ENCODE measurements around the gene CRAMP1. TPM values are rescaled to one million over a fixed set of nuclear protein-coding genes. Genes with fewer than 3 reads are reported as not detected.

The CRAMP1 gene
- total RNA-seq, 4 donors from 2014 or later = 5.2 to 9.9 (median 8.0) TPM

- intact Hi-C loops (cut with DNase I) = no loop called here
- 90 to 100% methylated on average over 1 of the region's 1 CpG for WGBS, 2 donors
- peaks cover 24 to 83% (median 37%) of the 10 kb centered on the region in 3 donors for H3K36me3 ChIP-seq
- TF ChIP-seq POLR2A (IDR thresholded peaks at IDR 0.05) = no peak
- no peak for TF ChIP-seq CTCF (IDR thresholded peaks at IDR 0.05)
- no peaks in the 10 kb centered on the region for H3K9me3 ChIP-seq
- DNase-seq = no peak
- no peak overlapping the region for H3K4me3 ChIP-seq
- H3K4me1 ChIP-seq = peaks cover 7 to 28% (median 14%) of the 10 kb centered on the region in 3 donors
- no peak overlapping the region for H3K27ac ChIP-seq
- no peaks in the 10 kb centered on the region for H3K27me3 ChIP-seq
Measured at GRCh38 chr16:1651974-1652312, 39.8 kb downstream of the CRAMP1 start.

- TF ChIP-seq POLR2A (IDR thresholded peaks at IDR 0.05) = no peak
- TF ChIP-seq CTCF (IDR thresholded peaks at IDR 0.05) = no peak
- no peaks in the 10 kb centered on the region for H3K9me3 ChIP-seq
- peaks cover 7 to 23% (median 14%) of the 10 kb centered on the region in 3 donors for H3K4me1 ChIP-seq
- WGBS, 2 donors = 87 to 92% methylated on average over 3 to 11 of the region's 15 CpGs
- H3K4me3 ChIP-seq = no peak overlapping the region
- intact Hi-C loops (cut with DNase I) = no loop called here
- DNase-seq = no peak
- H3K36me3 ChIP-seq = peaks cover 30 to 83% (median 42%) of the 10 kb centered on the region in 3 donors
- H3K27me3 ChIP-seq = no peaks in the 10 kb centered on the region
- no peak overlapping the region for H3K27ac ChIP-seq
Measured at GRCh38 chr16:1653023-1653422, 40.9 kb downstream of the CRAMP1 start.

DNA sequence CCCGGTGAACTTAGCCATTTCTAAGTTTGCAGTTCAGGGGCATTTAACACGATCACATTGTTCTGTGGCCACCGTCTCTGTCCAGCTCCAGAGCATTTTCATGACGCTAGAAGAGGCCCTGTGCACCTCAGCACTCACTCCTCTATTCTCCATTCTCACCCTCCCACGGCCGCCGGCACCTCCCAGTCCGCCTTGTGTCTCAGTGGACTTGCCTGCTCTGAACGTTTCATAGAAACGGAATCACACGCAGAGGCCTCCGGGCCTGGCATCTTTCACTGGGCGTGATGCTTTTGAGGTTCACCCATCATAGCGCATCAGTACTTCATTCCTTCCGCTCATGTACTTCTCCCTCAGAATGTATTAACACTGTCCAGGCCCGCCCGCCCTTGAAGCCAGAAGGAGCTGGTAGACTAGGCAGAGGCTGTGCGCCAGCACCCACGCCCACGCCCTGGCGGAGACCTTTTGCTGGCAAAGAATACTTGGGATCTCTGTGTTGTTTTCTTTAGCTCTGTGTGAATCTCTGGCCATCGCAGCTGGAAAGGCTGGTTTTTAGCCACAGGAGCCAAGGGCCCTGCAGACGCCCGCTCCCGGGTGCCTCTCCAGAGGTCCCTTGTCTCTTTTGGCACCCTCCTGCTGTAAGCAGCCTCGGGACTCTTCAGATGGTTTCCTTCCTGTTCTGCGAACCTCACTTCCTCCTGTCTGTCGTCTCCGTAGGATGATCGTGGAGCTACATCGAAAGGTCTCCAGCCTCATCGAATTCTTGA lies 42.5 kb downstream of the CRAMP1 start:
- H3K4me1 ChIP-seq = peaks cover 7 to 23% (median 14%) of the 10 kb centered on the region in 3 donors
- peaks cover 35 to 83% (median 53%) of the 10 kb centered on the region in 3 donors for H3K36me3 ChIP-seq
- DNase-seq = no peak
- no peak overlapping the region for H3K4me3 ChIP-seq
- intact Hi-C loops (cut with DNase I) = no loop called here
- no peak for TF ChIP-seq CTCF (IDR thresholded peaks at IDR 0.05)
- TF ChIP-seq POLR2A (IDR thresholded peaks at IDR 0.05) = no peak
- H3K27me3 ChIP-seq = no peaks in the 10 kb centered on the region
- 48 to 50% methylated on average over 24 to 26 of the region's 32 CpGs for WGBS, 2 donors
- H3K27ac ChIP-seq = peak overlapping the region; percentile 5 to 72 (median 44)
- H3K9me3 ChIP-seq = no peaks in the 10 kb centered on the region

- intact Hi-C loops (cut with DNase I) = no loop called here
- 60% methylated on average over 16 of the region's 16 CpGs; no CpG with 5 or more reads in 1 of the 2 donors for WGBS, 2 donors
- Histone ChIP-seq H3K27ac (peak overlapping the region; percentile 24 to 72 (median 46)), H3K4me3 (no peak overlapping the region), H3K36me3 (peaks cover 41 to 89% (median 60%) of the 10 kb centered on the region in 3 donors), H3K4me1 (peaks cover 7 to 23% (median 14%) of the 10 kb centered on the region in 3 donors), H3K27me3 (no peaks in the 10 kb centered on the region), H3K9me3 (no peaks in the 10 kb centered on the region)
- DNase-seq = no peak
- TF ChIP-seq CTCF (IDR thresholded peaks at IDR 0.05) (no peak), POLR2A (IDR thresholded peaks at IDR 0.05) (no peak)
Measured at GRCh38 chr16:1655269-1655807, 43.2 kb downstream of the CRAMP1 start.
